Measurements from ENCODE around the gene NR4A2.

NR4A2 gene

GRCh38 chr2:156319811-156320485, 12.6 kb downstream of the NR4A2 start:
- H3K27ac ChIP-seq = peak overlapping the region; percentile 77 to 82
- H3K9me3 ChIP-seq = no peaks in the 10 kb centered on the region
- H3K4me1 ChIP-seq = peaks cover 0 to 21% (median 14%) of the 10 kb centered on the region in 4 donors
- peak; percentile 67 to 90 for DNase-seq
- intact Hi-C loops (cut with DNase I; ENCODE audit: low total_unique reads) = no loop called here
- H3K36me3 ChIP-seq = peaks cover 0 to 3% (median 0%) of the 10 kb centered on the region in 3 donors
- H3K27me3 ChIP-seq = no peaks in the 10 kb centered on the region
- TF ChIP-seq CTCF (IDR thresholded peaks at IDR 0.05) = peak; percentile 14 to 32
- H3K4me3 ChIP-seq = peak overlapping the region; percentile 54 to 63

GRCh38 chr2:156317631-156318030, 14.9 kb downstream of the NR4A2 start:
- H3K27me3 ChIP-seq = no peaks in the 10 kb centered on the region
- intact Hi-C loops (cut with DNase I; ENCODE audit: low total_unique reads) = no loop called here
- no peaks in the 10 kb centered on the region for H3K36me3 ChIP-seq
- H3K27ac ChIP-seq = no peak overlapping the region
- H3K4me1 ChIP-seq = peaks cover 0 to 18% (median 12%) of the 10 kb centered on the region in 4 donors
- DNase-seq = no peak
- no peaks in the 10 kb centered on the region for H3K9me3 ChIP-seq
- no peak overlapping the region for H3K4me3 ChIP-seq
- TF ChIP-seq CTCF (IDR thresholded peaks at IDR 0.05) = no peak

- H3K27ac ChIP-seq = no peak overlapping the region
- H3K4me1 ChIP-seq = no peaks in the 10 kb centered on the region
- H3K36me3 ChIP-seq = no peaks in the 10 kb centered on the region
- H3K9me3 ChIP-seq = no peaks in the 10 kb centered on the region
- TF ChIP-seq CTCF (IDR thresholded peaks at IDR 0.05) = no peak
- DNase-seq = no peak
- no peaks in the 10 kb centered on the region for H3K27me3 ChIP-seq
- no peak overlapping the region for H3K4me3 ChIP-seq
- intact Hi-C loops (cut with DNase I; ENCODE audit: low total_unique reads) = no loop called here
These were observed 20.5 kb downstream of the NR4A2 start for GRCh38 chr2:156311976-156312375.

- intact Hi-C loops (cut with DNase I; ENCODE audit: low total_unique reads) = no loop called here
- Histone ChIP-seq H3K9me3 (no peaks in the 10 kb centered on the region), H3K27ac (no peak overlapping the region), H3K4me3 (no peak overlapping the region), H3K4me1 (no peaks in the 10 kb centered on the region), H3K27me3 (no peaks in the 10 kb centered on the region), H3K36me3 (no peaks in the 10 kb centered on the region)
- TF ChIP-seq CTCF (IDR thresholded peaks at IDR 0.05) = no peak
- DNase-seq = no peak
These were observed 21.7 kb downstream of the NR4A2 start for GRCh38 chr2:156310773-156311172.

- Histone ChIP-seq H3K4me3 (no peak overlapping the region), H3K4me1 (no peaks in the 10 kb centered on the region), H3K27ac (no peak overlapping the region), H3K36me3 (no peaks in the 10 kb centered on the region), H3K27me3 (no peaks in the 10 kb centered on the region), H3K9me3 (no peaks in the 10 kb centered on the region)
- DNase-seq = no peak
- TF ChIP-seq CTCF (IDR thresholded peaks at IDR 0.05) = no peak
- intact Hi-C loops (cut with DNase I; ENCODE audit: low total_unique reads) = loop anchor here (10.0 kb wide), 1 partner anchor 445 kb away; no protein-coding TSS in a partner anchor
These were observed 22.6 kb downstream of the NR4A2 start for GRCh38 chr2:156309917-156310316.

Data from tibial artery (tissue), 4 donors.